Adrenal gland (tissue), 5 donors: ENCODE measurements around the gene ALOX15.

Experiments
- CTCF ChIP-seq, 6 experiments: fragments of 450-650 bp in 4 of 6; fragments of 200-600 bp in 2 of 6; sonication (generic) in 1 of 6; IDR thresholded peaks; 1 replicate in 5 of 6; 2 replicates in 1 of 6; pipeline versions ENCODE4 v1.5.1 to v1.8.0; 2016 to 2021; ENCODE audit warnings: antibody characterized with exemption in 6 of 6, mild to moderate bottlenecking in 2 of 6, moderate library complexity in 1 of 6
- POLR2A ChIP-seq, 2 donors: fragments of 450-650 bp; IDR thresholded peaks; one replicate each; pipeline ENCODE4 v1.6.1; 2017; ENCODE audit warnings: antibody characterized with exemption in 2 of 2, mild to moderate bottlenecking in 2 of 2, moderate library complexity in 1 of 2
- donor health status: DM: no; HTN: no; CAD: no.

GRCh38 chr17:4585638-4585994 lies 55.9 kb downstream of the ALOX15 start:
- TF ChIP-seq CTCF (IDR thresholded peaks at IDR 0.05) (no peak), POLR2A (IDR thresholded peaks at IDR 0.05) (no peak)
